Measurements from ENCODE around the gene ZDHHC13.

GRCh38 chr11:19200410-19201201 is 83.6 kb downstream of the ZDHHC13 start:
- TF ChIP-seq CTCF (IDR thresholded peaks at IDR 0.05) (no peak), POLR2A (IDR thresholded peaks at IDR 0.05) (no peak)

All from thyroid gland (tissue), 4 donors.